Measurements from ENCODE around the gene PTGFRN.

PTGFRN gene

GRCh38 chr1:116981521-116982037 lies 71.9 kb downstream of the PTGFRN start:
- no peak overlapping the region for H3K27ac ChIP-seq (ENCODE audit: poor library complexity, severe bottlenecking)
- no peak overlapping the region for H3K4me3 ChIP-seq (ENCODE audit: severe bottlenecking)
- no peak for DNase-seq (ENCODE audit: low spot score)
- no peaks in the 10 kb centered on the region for H3K4me1 ChIP-seq (ENCODE audit: insufficient read depth, poor library complexity, severe bottlenecking)
- H3K27me3 ChIP-seq (ENCODE audit: insufficient read depth, poor library complexity, severe bottlenecking): no peaks in the 10 kb centered on the region
- H3K9me3 ChIP-seq (ENCODE audit: severe bottlenecking): no peaks in the 10 kb centered on the region
- peaks cover 27% of the 10 kb centered on the region for H3K36me3 ChIP-seq (ENCODE audit: low read depth)
- no peak for ATAC-seq (ENCODE audit: low read depth)
- no peak for TF ChIP-seq CTCF (IDR thresholded peaks at IDR 0.05; ENCODE audit: poor library complexity, severe bottlenecking)

- Histone ChIP-seq H3K27ac (ENCODE audit: poor library complexity, severe bottlenecking) (no peak overlapping the region), H3K27me3 (ENCODE audit: insufficient read depth, poor library complexity, severe bottlenecking) (no peaks in the 10 kb centered on the region), H3K36me3 (ENCODE audit: low read depth) (peaks cover 27% of the 10 kb centered on the region), H3K4me3 (ENCODE audit: severe bottlenecking) (no peak overlapping the region), H3K4me1 (ENCODE audit: insufficient read depth, poor library complexity, severe bottlenecking) (no peaks in the 10 kb centered on the region), H3K9me3 (ENCODE audit: severe bottlenecking) (no peaks in the 10 kb centered on the region)
- no peak for DNase-seq (ENCODE audit: low spot score)
- no peak for TF ChIP-seq CTCF (IDR thresholded peaks at IDR 0.05; ENCODE audit: poor library complexity, severe bottlenecking)
- ATAC-seq (ENCODE audit: low read depth): no peak
Observed at GRCh38 chr1:116982319-116983004, 72.7 kb downstream of the PTGFRN start.

GRCh38 chr1:116983112-116983511 lies 73.4 kb downstream of the PTGFRN start:
- H3K27me3 ChIP-seq (ENCODE audit: insufficient read depth, poor library complexity, severe bottlenecking): no peaks in the 10 kb centered on the region
- no peak for TF ChIP-seq CTCF (IDR thresholded peaks at IDR 0.05; ENCODE audit: poor library complexity, severe bottlenecking)
- no peak overlapping the region for H3K27ac ChIP-seq (ENCODE audit: poor library complexity, severe bottlenecking)
- H3K4me1 ChIP-seq (ENCODE audit: insufficient read depth, poor library complexity, severe bottlenecking): no peaks in the 10 kb centered on the region
- H3K9me3 ChIP-seq (ENCODE audit: severe bottlenecking): no peaks in the 10 kb centered on the region
- ATAC-seq (ENCODE audit: low read depth) (no peak), DNase-seq (ENCODE audit: low spot score) (no peak)
- H3K4me3 ChIP-seq (ENCODE audit: severe bottlenecking): no peak overlapping the region
- peaks cover 27% of the 10 kb centered on the region for H3K36me3 ChIP-seq (ENCODE audit: low read depth)

- ATAC-seq (ENCODE audit: low read depth): no peak
- no peak for DNase-seq (ENCODE audit: low spot score)
- no peak for TF ChIP-seq CTCF (IDR thresholded peaks at IDR 0.05; ENCODE audit: poor library complexity, severe bottlenecking)
- Histone ChIP-seq H3K36me3 (ENCODE audit: low read depth) (peaks cover 27% of the 10 kb centered on the region), H3K27me3 (ENCODE audit: insufficient read depth, poor library complexity, severe bottlenecking) (no peaks in the 10 kb centered on the region), H3K9me3 (ENCODE audit: severe bottlenecking) (no peaks in the 10 kb centered on the region), H3K27ac (ENCODE audit: poor library complexity, severe bottlenecking) (no peak overlapping the region), H3K4me3 (ENCODE audit: severe bottlenecking) (no peak overlapping the region), H3K4me1 (ENCODE audit: insufficient read depth, poor library complexity, severe bottlenecking) (peaks cover 4% of the 10 kb centered on the region)
Observed at GRCh38 chr1:116983678-116984077, 74.0 kb downstream of the PTGFRN start.

Measured in RWPE2 (cell line).